GM23338 (cell line): ENCODE measurements around the gene SKA3.

ENCODE experiments used
- CREB1 ChIP-seq: fragments of 250-450 bp; sonication (Bioruptor Pico); IDR thresholded peaks from 2 replicates; pipeline ENCODE4 v1.5.0; 2020; ENCODE audit warnings: low read depth, mild to moderate bottlenecking, moderate library complexity
- CTCF ChIP-seq, 2 experiments: fragments of 200-600 bp in 1 of 2; sonication (generic) in 1 of 2; conservative IDR thresholded peaks; 2 replicates each; pipeline versions ENCODE4 v1.5.1 to v1.6.1; 2016 to 2017; ENCODE audit warnings: antibody characterized with exemption in 2 of 2, low read depth in 2 of 2, mild to moderate bottlenecking in 2 of 2, moderate library complexity in 1 of 2
- ETS1 ChIP-seq: IDR thresholded peaks from 2 replicates; pipeline ENCODE4 v1.6.1; 2016; ENCODE audit warnings: antibody characterized with exemption
- EZH2 ChIP-seq: fragments of 200-600 bp; sonication (generic); IDR thresholded peaks from one replicate; pipeline ENCODE4 v1.8.0; 2017; ENCODE audit warnings: antibody characterized with exemption, mild to moderate bottlenecking, low read depth; ENCODE audit not compliant: unreplicated experiment
- EZH2phosphoT487 ChIP-seq: fragments of 200-600 bp; sonication (generic); IDR thresholded peaks from one replicate; pipeline ENCODE4 v1.8.1; 2018; ENCODE audit warnings: antibody characterized with exemption; ENCODE audit not compliant: unreplicated experiment
- POLR2AphosphoS5 ChIP-seq: IDR thresholded peaks from 2 replicates; pipeline ENCODE4 v1.6.1; 2016; ENCODE audit warnings: antibody characterized with exemption, low read depth
- REST ChIP-seq: IDR thresholded peaks from one replicate; pipeline ENCODE4 v1.6.1; 2018; ENCODE audit warnings: antibody characterized with exemption; ENCODE audit not compliant: unreplicated experiment
- ZNF114 ChIP-seq: fragments of 250-450 bp; sonication (Bioruptor Pico); IDR thresholded peaks from 2 replicates; pipeline ENCODE4 v1.5.0; 2020; ENCODE audit warnings: mild to moderate bottlenecking, moderate library complexity
- ZNF462 ChIP-seq: fragments of 250-450 bp; sonication (Bioruptor Pico); IDR thresholded peaks from 2 replicates; pipeline ENCODE4 v1.5.0; 2020; ENCODE audit warnings: mild to moderate bottlenecking, moderate library complexity

- no peak for TF ChIP-seq CTCF (conservative IDR thresholded peaks at IDR 0.05; ENCODE audit: low read depth in 2 of 2)
- TF ChIP-seq POLR2AphosphoS5, result no peak
- no peak for TF ChIP-seq EZH2phosphoT487
- no peak for TF ChIP-seq REST
- TF ChIP-seq EZH2, result no peak
- no peak for TF ChIP-seq ETS1
- TF ChIP-seq ZNF114 (CRISPR knock-in tag), result no peak
- no peak for TF ChIP-seq ZNF462 (CRISPR knock-in tag)
- no peak for TF ChIP-seq CREB1 (CRISPR knock-in tag)
These were observed 27.6 kb downstream of the SKA3 start for GRCh38 chr13:21148557-21149258.
